ENCODE data around the gene EEF1AKMT2. TPM values are rescaled to one million over a fixed set of nuclear protein-coding genes. Genes with fewer than 3 reads are reported as not detected.
A peak's percentile ranks its signal among the peaks of the same experiment; 100 is the strongest.

Gene EEF1AKMT2
- total and polyA plus RNA-seq, 10 donors, result 15.3 to 27.1 (median 17.2) TPM

DNA sequence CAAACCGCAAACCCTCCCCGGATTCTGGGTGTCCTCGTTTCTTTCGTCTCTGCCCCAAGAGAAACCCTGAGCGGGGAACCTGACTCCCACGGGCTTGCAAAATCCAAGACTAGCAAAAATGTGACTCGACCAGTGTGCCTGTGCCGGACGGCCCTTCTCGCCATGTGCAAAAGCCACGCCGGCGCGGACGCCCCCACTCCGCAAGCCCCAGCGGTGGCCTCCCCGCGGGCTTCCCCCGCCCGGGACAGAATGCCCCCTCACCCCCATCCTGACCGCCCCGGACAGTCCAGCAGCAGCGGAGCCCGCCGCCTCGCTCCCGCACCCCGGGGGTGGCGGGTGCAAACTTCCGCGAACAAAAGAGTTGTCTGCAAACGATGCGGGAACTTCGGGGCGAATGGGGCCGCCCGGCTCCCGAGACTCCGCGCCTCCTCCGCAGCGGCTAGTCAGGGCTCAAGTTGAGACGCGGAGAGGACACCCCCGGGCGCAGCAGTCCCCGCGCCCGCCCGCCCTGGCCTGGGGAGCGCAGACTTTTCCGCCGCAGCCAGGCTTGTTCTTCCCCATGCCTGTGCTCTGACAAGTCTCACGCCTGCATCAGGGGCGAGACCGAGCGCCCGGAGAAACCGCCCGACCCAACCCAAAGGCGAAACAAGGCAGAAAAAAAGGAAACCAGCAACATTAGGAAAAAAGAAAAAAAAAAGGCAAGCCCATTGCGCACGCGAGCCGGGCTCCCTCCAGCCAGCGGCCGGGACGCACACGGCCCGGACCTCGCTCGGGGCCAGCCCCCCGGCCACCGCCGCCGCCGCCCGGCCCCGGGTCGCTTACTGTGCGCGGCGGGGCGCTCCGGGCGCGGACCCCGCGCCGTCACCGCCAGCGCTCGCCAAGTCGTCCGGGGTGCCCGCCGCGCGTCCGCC is 48.2 kb downstream of the EEF1AKMT2 start:
- TF ChIP-seq POLR2AphosphoS5 (IDR thresholded peaks at IDR 0.05), result peak in 2 of 3 donors; percentile 4 to 35
- TF ChIP-seq CTCF (IDR thresholded peaks at IDR 0.05 in 8 of 11, conservative IDR thresholded peaks at IDR 0.05 in 3 of 11), result no peak
- peak overlapping the region; percentile 75 to 89 (median 84) for H3K4me3 ChIP-seq
- peaks cover 42 to 69% (median 55%) of the 10 kb centered on the region in 6 donors for H3K4me1 ChIP-seq
- 0 to 1% (median 1%) methylated on average over 80 to 101 of the region's 101 CpGs for WGBS, 5 donors
- H3K9me3 ChIP-seq, result no peaks in the 10 kb centered on the region
- no peaks in the 10 kb centered on the region for H3K27me3 ChIP-seq (replicated peaks in 1 of 7)
- intact Hi-C loops (cut with DNase I; ENCODE audit: low total_unique reads), result loop anchor here (5.0 to 10.0 kb wide), 2 partner anchors 99 to 211 kb away; no protein-coding TSS in a partner anchor
- peak; percentile 92 for DNase-seq
- peak overlapping the region; percentile 73 to 95 (median 90) for H3K27ac ChIP-seq
- H3K36me3 ChIP-seq, result peaks cover 0 to 8% (median 0%) of the 10 kb centered on the region in 6 donors

DNA sequence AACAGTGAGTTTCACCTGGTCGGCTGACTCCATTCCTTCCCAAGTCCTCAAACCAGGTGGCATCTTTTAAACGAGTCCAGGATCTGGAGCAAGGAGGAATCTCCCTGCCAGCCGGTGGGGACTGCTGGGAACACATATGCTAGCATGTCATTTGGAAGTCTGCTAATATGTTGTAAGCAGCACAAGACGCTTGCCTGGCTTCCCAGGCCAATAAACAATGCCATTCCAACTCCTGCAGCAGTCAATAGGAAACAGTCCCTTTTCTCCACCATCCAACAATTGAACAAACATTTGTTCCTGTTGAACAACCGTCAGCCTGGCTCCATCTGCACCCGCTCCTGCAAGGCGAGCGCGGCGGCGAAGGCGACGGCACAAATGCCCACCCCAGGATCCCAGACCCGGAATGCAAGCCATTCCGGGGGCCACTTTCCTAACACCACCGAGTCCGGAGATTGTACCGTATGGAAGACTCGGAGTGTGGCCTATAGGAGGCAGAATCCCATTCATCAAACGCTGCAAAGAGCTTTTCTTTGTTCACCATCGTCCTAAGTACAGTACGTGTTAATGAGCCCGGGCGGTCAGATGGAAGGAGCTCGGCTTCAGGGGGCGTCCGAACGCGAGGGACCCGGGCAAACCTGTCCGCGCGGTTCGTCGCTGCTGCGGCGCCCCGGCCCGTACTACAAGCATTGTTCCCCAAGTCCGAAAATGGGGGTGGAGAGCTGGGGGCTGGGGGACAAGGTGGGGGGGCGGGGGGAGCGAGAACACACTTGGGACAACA is 49.1 kb downstream of the EEF1AKMT2 start:
- no peaks in the 10 kb centered on the region for H3K27me3 ChIP-seq (replicated peaks in 1 of 7)
- peak; percentile 85 for DNase-seq
- H3K4me3 ChIP-seq, result peak overlapping the region; percentile 75 to 89 (median 84)
- H3K27ac ChIP-seq, result peak overlapping the region; percentile 73 to 95 (median 90)
- intact Hi-C loops (cut with DNase I; ENCODE audit: low total_unique reads), result loop anchor here (5.0 to 10.0 kb wide), 2 partner anchors 98 to 210 kb away; no protein-coding TSS in a partner anchor
- TF ChIP-seq POLR2AphosphoS5 (IDR thresholded peaks at IDR 0.05) (peak; percentile 19 to 55 (median 43)), POLR2A (IDR thresholded peaks at IDR 0.05) (no peak), CTCF (IDR thresholded peaks at IDR 0.05 in 8 of 11, conservative IDR thresholded peaks at IDR 0.05 in 3 of 11) (peak in 1 of 11 experiments; percentile 3)
- H3K4me1 ChIP-seq, result peaks cover 51 to 74% (median 63%) of the 10 kb centered on the region in 6 donors
- H3K9me3 ChIP-seq, result no peaks in the 10 kb centered on the region
- 8 to 11% (median 11%) methylated on average over 31 to 42 of the region's 42 CpGs for WGBS, 5 donors
- peaks cover 0 to under 1% (median 0%) of the 10 kb centered on the region in 6 donors for H3K36me3 ChIP-seq

- intact Hi-C loops (cut with DNase I; ENCODE audit: low total_unique reads), result loop anchor here (5.0 to 10.0 kb wide), 2 partner anchors 97 to 210 kb away; no protein-coding TSS in a partner anchor
- peak; percentile 51 for DNase-seq
- Histone ChIP-seq H3K36me3 (no peaks in the 10 kb centered on the region), H3K4me1 (peaks cover 57 to 81% (median 69%) of the 10 kb centered on the region in 6 donors), H3K27ac (peak overlapping the region; percentile 73 to 95 (median 90)), H3K9me3 (no peaks in the 10 kb centered on the region), H3K27me3 (replicated peaks in 1 of 7) (no peaks in the 10 kb centered on the region), H3K4me3 (peak overlapping the region; percentile 75 to 89 (median 84))
- TF ChIP-seq CTCF (IDR thresholded peaks at IDR 0.05 in 8 of 11, conservative IDR thresholded peaks at IDR 0.05 in 3 of 11) (no peak), POLR2AphosphoS5 (IDR thresholded peaks at IDR 0.05) (no peak), POLR2A (IDR thresholded peaks at IDR 0.05) (no peak)
- 43 to 51% (median 47%) methylated on average over 9 of the region's 9 CpGs for WGBS, 5 donors
Measured at GRCh38 chr10:124741922-124742412, 49.7 kb downstream of the EEF1AKMT2 start.
